NCI-H1105 (cell line): ENCODE measurements around the gene OPTC.

ENCODE experiments used
- DNase-seq: peaks from one replicate; lab custom pipeline; 2025; lab: John Stamatoyannopoulos, UW

OPTC gene

GRCh38 chr1:203491664-203492063 is 2.3 kb upstream of the OPTC start:
- DNase-seq, result no peak

GRCh38 chr1:203492082-203492747 is 1.7 kb upstream of the OPTC start:
- DNase-seq, result no peak

GRCh38 chr1:203492748-203493130 is 1.2 kb upstream of the OPTC start:
- DNase-seq, result no peak

- DNase-seq, result no peak
These were observed 1.9 kb downstream of the OPTC start for GRCh38 chr1:203495845-203496244.

- DNase-seq, result no peak
These were observed 3.4 kb downstream of the OPTC start for GRCh38 chr1:203497269-203497777.

GRCh38 chr1:203499643-203500278 is 5.8 kb downstream of the OPTC start:
- no peak for DNase-seq

GRCh38 chr1:203500279-203500678 is 6.3 kb downstream of the OPTC start:
- DNase-seq, result no peak

- DNase-seq, result no peak
These were observed 9.9 kb downstream of the OPTC start for GRCh38 chr1:203503836-203504235.

- DNase-seq, result peak; percentile 81
These were observed 10.7 kb downstream of the OPTC start for GRCh38 chr1:203504400-203505250.

- DNase-seq, result no peak
These were observed 11.7 kb downstream of the OPTC start for GRCh38 chr1:203505526-203506204.

GRCh38 chr1:203506858-203507626 is 13.1 kb downstream of the OPTC start:
- no peak for DNase-seq

GRCh38 chr1:203507759-203508158 is 13.8 kb downstream of the OPTC start:
- DNase-seq, result no peak

GRCh38 chr1:203508463-203509073 is 14.6 kb downstream of the OPTC start:
- DNase-seq, result no peak

GRCh38 chr1:203509135-203509534 is 15.2 kb downstream of the OPTC start:
- no peak for DNase-seq

- no peak for DNase-seq
These were observed 17.6 kb downstream of the OPTC start for GRCh38 chr1:203511513-203511912.

- DNase-seq, result no peak
These were observed 18.0 kb downstream of the OPTC start for GRCh38 chr1:203511930-203512329.

GRCh38 chr1:203512517-203512847 is 18.5 kb downstream of the OPTC start:
- no peak for DNase-seq

- no peak for DNase-seq
These were observed 19.1 kb downstream of the OPTC start for GRCh38 chr1:203512848-203513584.

GRCh38 chr1:203513585-203514031 is 19.7 kb downstream of the OPTC start:
- no peak for DNase-seq

GRCh38 chr1:203516184-203516583 is 22.2 kb downstream of the OPTC start:
- no peak for DNase-seq
